HL-60 (cell line): Measurements from ENCODE around the gene CDH22.

Experiments
- DNase-seq, 2 experiments: peaks; one replicate each; pipeline ENCODE4 v3.0.0-alpha.2; 2010 to 2020; ENCODE audit warnings: low read depth in 1 of 2, low spot score in 1 of 2
- H3K27ac ChIP-seq: fragments of 250-450 bp; sonication (Bioruptor Pico); replicated peaks from 2 replicates; pipeline ENCODE4 v1.5.1; 2020; ENCODE audit warnings: mild to moderate bottlenecking, moderate library complexity
- H3K27me3 ChIP-seq: fragments of 250-450 bp; sonication (Bioruptor Pico); 2 replicates; pipeline ENCODE4 v1.5.1; 2021; ENCODE audit warnings: mild to moderate bottlenecking, moderate library complexity; ENCODE audit not compliant: insufficient read depth, poor library complexity, severe bottlenecking
- H3K4me3 ChIP-seq: replicated peaks from 2 replicates; pipeline ENCODE4 v1.5.1; 2011; ENCODE audit warnings: mild to moderate bottlenecking, control low read depth, low read length; ENCODE audit not compliant: insufficient read depth
- CTCF ChIP-seq: IDR thresholded peaks from one replicate; pipeline ENCODE4 v1.5.1; 2011; ENCODE audit warnings: low read length, control low read depth, inconsistent platforms; ENCODE audit not compliant: insufficient read depth
- GABPA ChIP-seq: IDR thresholded peaks from 2 replicates; pipeline ENCODE4 v1.6.1; 2012; ENCODE audit warnings: low read depth
- POLR2AphosphoS5 ChIP-seq: IDR thresholded peaks from 2 replicates; pipeline ENCODE4 v1.6.1; 2012; ENCODE audit warnings: low read depth
- SPI1 ChIP-seq: IDR thresholded peaks from 2 replicates; pipeline ENCODE4 v1.6.1; 2012; ENCODE audit warnings: low read depth, mild to moderate bottlenecking, borderline replicate concordance
- TF ChIP-seq, protein P1 (sequence below): IDR thresholded peaks from 2 replicates; pipeline ENCODE4 v1.6.1; 2012; ENCODE audit warnings: low read depth; ENCODE audit not compliant: insufficient replicate concordance

CDH22 gene

DNA sequence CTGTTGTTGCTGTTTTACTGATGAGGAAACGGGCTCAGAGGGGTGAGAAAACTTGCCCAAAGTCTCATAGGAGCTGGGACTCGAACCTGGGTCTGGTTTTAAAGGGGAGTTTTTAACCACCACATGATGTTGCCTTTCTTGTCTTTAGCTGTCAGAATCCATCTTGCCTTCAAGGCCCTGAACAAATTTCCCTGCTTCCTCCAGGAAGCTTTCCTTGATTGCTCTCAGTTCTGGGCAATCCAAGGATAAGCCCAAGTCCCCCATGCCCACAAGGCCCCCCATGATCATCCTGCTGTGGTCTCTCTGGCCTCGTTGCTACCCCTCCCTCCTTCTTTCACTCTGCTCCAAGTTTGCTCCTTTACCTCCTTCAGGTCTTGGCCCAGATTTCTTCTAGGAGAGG lies 116.7 kb downstream of the CDH22 start:
- DNase-seq: no peak
- Histone ChIP-seq H3K4me3 (no peak overlapping the region), H3K27me3 (peaks cover 1% of the 10 kb centered on the region), H3K27ac (no peak overlapping the region)
- TF ChIP-seq SPI1 (no peak), GABPA (no peak), POLR2AphosphoS5 (no peak), CTCF (no peak)
- TF ChIP-seq, protein P1, sequence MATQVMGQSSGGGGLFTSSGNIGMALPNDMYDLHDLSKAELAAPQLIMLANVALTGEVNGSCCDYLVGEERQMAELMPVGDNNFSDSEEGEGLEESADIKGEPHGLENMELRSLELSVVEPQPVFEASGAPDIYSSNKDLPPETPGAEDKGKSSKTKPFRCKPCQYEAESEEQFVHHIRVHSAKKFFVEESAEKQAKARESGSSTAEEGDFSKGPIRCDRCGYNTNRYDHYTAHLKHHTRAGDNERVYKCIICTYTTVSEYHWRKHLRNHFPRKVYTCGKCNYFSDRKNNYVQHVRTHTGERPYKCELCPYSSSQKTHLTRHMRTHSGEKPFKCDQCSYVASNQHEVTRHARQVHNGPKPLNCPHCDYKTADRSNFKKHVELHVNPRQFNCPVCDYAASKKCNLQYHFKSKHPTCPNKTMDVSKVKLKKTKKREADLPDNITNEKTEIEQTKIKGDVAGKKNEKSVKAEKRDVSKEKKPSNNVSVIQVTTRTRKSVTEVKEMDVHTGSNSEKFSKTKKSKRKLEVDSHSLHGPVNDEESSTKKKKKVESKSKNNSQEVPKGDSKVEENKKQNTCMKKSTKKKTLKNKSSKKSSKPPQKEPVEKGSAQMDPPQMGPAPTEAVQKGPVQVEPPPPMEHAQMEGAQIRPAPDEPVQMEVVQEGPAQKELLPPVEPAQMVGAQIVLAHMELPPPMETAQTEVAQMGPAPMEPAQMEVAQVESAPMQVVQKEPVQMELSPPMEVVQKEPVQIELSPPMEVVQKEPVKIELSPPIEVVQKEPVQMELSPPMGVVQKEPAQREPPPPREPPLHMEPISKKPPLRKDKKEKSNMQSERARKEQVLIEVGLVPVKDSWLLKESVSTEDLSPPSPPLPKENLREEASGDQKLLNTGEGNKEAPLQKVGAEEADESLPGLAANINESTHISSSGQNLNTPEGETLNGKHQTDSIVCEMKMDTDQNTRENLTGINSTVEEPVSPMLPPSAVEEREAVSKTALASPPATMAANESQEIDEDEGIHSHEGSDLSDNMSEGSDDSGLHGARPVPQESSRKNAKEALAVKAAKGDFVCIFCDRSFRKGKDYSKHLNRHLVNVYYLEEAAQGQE: no peak

DNA sequence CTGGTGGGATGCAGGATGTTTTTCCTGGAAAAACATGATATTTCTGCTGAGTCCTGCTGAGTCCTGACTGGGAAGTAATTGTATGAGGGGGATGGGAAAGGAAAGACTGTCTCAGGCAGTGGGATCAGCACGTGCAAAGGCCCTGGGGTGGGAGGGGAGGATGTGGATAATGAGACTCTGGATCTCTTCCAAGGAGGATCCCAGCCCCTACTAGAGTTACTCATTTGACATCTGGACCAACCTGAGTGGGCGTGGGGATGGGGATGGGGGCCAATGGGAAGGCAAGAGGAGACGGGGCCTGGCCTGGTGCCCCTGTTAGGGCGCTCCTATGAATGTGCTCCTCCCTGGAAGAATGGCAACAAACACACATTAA lies 117.1 kb downstream of the CDH22 start:
- H3K27ac ChIP-seq: no peak overlapping the region
- no peak overlapping the region for H3K4me3 ChIP-seq
- TF ChIP-seq, protein P1: no peak
- TF ChIP-seq POLR2AphosphoS5 (no peak), GABPA (no peak), SPI1 (no peak), CTCF (no peak)
- no peaks in the 10 kb centered on the region for H3K27me3 ChIP-seq
- no peak for DNase-seq

DNA sequence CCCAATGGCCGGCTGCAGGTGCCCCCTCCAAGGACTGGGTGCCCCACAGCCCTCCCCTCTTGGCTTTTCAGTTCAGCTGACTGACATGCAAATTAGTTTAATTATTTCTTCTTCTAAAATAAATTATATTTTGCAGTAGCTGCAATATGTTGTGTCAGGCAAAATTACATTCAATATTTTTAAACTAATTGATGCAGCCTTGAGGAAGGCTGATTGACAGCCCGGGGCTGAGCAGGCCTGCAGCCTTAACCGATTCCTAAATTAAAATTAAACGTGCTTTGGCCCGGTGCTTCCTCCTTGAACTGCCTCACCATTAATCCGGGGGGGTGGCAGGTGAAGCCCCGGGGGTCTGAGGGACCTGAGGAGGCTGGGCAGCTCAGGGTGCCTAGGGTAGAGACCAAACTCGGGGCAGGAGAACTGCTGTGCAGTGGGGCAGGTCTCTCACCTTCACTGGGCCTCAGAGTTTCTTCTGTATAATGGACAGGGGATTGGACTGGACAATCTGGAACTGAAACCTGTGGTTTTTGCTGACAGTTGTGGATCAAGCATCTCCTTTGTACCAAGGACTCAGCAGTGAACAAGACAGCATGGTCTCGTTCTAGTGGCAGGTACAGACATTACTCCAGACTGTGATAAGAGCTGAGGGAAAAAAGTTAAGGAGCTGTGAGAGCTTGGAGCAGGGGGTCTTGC lies 117.7 kb downstream of the CDH22 start:
- no peak overlapping the region for H3K4me3 ChIP-seq
- H3K27ac ChIP-seq: no peak overlapping the region
- no peaks in the 10 kb centered on the region for H3K27me3 ChIP-seq
- no peak for TF ChIP-seq SPI1
- no peak for TF ChIP-seq GABPA
- TF ChIP-seq, protein P1: no peak
- no peak for TF ChIP-seq POLR2AphosphoS5
- no peak for TF ChIP-seq CTCF
- DNase-seq: no peak
